Left kidney (tissue), 2 donors: Measurements from ENCODE around the gene HPN. TPM values are rescaled to one million over a fixed set of nuclear protein-coding genes. Genes with fewer than 3 reads are reported as not detected.

Experiments used
- DNase-seq: peaks from one replicate; pipeline ENCODE4 v3.0.0-alpha.2; 2013
- polyA plus RNA-seq: library from polyadenylated mRNA; unstranded; fragments of 120-200 nt; gene quantifications from one replicate; pipeline ENCODE4 v1.2.1, GENCODE V29; 2013; ENCODE audit not compliant: insufficient read length

HPN gene
- polyA plus RNA-seq, 1 donor, result 89.0 TPM

GRCh38 chr19:35061583-35062373 lies 20.3 kb downstream of the HPN start:
- no peak for DNase-seq

- DNase-seq, result no peak
Observed at GRCh38 chr19:35062942-35063341, 21.4 kb downstream of the HPN start.

- DNase-seq, result no peak
Observed at GRCh38 chr19:35063940-35064818, 22.7 kb downstream of the HPN start.

GRCh38 chr19:35065574-35065973 lies 24.1 kb downstream of the HPN start:
- DNase-seq, result no peak

DNA sequence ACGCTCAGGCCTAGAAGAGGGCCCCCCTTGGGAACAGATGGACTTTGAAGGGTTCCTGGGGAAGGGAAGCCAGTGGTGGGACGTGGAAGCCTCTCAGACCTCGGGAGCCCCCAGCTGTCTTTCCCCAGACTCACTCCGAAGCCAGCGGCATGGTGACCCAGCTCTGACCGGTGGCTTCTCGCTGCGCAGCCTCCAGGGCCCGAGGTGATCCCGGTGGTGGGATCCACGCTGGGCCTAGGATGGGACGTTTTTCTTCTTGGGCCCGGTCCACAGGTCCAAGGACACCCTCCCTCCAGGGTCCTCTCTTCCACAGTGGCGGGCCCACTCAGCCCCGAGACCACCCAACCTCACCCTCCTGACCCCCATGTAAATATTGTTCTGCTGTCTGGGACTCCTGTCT lies 24.6 kb downstream of the HPN start:
- DNase-seq, result no peak

DNA sequence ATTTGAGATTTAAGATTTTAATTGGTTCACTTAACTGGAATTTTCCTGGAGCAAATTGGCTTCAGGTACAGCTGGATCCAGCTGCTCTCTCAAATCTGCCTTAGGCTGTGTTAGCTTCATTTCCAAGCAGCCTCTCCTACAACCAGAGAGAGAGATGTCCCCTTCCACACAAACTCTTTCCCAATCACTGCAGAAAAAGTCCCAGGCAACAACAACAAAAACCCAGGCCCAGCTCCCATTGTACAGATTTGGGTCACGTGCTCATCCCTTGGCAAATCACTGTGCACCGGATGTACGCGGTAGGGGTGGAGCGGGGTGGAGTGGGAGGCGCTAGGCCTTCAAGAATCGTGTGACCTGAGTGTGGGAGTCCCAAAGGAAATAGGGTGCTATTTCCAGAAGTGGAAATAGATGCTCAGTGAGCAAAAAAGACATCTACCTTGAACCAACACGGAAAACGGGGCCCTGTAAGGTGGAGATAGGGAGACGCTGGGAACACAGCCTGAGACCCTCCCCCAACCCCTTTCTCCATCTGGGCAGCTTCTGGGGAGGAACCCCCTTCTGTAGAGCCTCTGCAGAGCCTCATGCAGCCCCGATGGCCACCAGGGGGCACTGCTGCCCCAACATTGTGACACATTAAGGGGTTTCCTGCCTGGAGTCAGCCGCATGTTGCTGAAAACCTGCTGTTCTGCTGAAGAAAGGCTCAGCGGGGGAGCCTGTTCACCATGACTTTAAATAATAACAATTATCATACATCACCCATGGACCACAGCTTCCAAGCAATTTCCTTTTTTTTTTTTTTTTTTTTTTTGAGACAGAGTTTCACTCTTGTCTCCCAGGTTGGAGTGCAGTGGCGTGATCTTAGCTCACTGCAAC lies 25.4 kb downstream of the HPN start:
- peak; percentile 84 for DNase-seq

DNA sequence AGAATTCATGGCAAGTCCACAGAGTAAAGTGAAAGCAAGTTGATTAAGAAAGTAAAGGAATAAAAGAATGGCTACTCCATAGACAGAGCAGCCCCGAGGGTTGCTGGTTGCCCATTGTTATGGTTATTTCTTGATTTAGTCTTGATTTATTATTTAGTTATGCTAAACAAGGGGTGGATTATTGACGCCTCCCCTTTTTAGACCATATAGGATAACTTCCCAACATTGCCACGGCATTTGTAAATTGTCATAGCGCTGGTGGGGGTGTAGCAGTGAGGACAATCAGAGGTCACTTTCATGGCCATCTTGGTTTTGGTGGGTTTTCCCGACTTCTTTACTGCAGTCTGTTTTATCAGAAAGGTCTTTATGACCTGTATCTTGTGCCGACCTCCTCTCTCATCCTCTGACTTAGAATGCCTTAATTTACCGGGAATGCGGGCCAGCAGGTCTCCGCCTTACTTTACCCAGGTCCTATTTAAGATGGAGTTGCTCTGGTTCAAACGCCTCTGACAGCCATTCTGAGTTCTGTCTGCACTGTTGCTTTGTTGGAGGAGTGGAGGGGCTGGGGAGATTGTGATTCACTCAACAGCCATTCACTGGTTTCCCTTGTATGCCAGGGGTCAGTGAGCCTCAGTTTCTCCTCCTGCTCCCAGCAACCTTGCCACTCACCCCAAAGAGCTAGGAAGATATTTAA lies 27.6 kb downstream of the HPN start:
- no peak for DNase-seq

DNA sequence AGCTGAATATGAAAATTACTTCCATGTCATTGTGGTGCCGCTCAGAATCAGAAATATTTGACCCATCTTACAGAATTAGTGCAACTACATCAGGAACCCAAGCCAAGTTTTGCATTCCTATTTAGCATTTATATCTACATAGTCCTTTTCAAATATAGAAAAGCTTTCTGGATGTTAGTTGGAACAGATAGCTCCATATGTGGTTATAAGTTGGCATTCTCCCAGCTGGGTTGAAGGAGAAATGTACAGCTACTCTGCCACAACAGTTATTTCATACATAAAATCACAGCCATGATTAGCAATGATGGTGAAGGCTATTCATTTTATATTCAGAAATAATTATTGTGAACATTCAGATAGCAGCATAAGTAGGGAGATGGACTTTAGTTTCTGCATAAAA lies 28.2 kb downstream of the HPN start:
- no peak for DNase-seq

DNA sequence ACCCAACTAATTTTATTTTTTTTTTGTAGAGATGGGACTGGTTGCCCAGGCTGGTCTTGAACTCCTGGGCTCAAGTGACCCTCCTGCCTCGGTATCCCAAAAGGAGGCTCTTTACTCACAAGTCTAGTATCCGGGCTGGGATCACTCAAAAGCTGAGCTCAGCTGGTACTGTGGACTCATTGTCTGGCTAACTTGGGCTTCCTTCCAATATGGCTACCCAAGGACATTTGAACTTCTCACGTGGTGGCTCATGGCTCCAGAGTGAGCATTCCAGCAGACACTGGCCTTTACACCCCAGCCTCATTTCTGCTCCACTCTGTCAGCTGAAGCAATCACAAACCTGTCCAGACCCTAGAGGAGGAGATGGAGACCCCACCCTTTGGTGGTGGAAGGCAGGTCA lies 28.9 kb downstream of the HPN start:
- no peak for DNase-seq

GRCh38 chr19:35073516-35073915 lies 32.0 kb downstream of the HPN start:
- no peak for DNase-seq

DNA sequence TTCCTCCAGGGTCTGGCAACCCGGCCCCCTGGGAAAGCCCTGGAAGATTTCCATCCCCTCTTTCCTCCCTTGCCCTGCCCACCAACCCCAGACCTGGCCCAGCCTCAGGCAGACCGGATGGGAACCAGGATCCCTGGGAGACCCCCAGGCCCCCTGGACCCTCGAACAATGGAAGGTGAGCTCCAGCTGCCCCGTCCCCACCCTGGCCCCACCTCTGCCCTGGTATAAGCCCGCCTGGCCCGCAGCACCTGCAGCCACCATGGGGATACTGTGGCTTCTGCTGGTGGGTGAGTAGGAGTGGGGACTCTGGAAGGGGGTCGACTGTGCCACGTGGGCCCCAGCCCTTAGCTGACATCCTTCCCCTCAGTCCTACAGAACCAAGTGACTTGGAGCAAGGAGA lies 32.4 kb downstream of the HPN start:
- DNase-seq, result no peak

- no peak for DNase-seq
Observed at GRCh38 chr19:35074426-35075201, 33.1 kb downstream of the HPN start.

GRCh38 chr19:35075202-35076025 lies 33.9 kb downstream of the HPN start:
- no peak for DNase-seq

GRCh38 chr19:35076026-35076370 lies 34.5 kb downstream of the HPN start:
- no peak for DNase-seq

- DNase-seq, result no peak
Observed at GRCh38 chr19:35076657-35077056, 35.1 kb downstream of the HPN start.

GRCh38 chr19:35077411-35078223 lies 36.1 kb downstream of the HPN start:
- no peak for DNase-seq

GRCh38 chr19:35079826-35080225 lies 38.3 kb downstream of the HPN start:
- no peak for DNase-seq

GRCh38 chr19:35080613-35081170 lies 39.2 kb downstream of the HPN start:
- DNase-seq, result no peak

DNA sequence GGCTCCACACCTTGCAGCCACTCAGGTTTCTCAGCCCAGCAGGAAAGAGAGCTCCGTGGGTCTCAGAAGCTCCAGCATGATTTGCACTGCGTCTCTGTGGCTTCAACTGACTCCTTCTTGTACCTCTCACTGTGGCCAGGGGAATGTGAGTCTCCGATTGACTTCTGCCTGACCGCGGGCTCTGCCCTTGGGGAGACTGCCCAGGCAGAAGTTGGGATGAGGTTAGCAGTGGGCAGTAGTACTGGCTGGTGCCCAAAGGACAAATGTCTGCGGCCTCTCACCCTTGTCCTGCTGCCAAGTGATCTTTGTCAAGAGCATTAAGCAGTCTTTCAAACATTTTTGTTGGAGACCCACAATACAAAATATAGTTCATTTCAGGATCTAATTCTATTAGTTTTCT lies 39.7 kb downstream of the HPN start:
- DNase-seq, result no peak
